Fibroblast of skin of right biceps (primary cell): ENCODE measurements around the gene TMEM240.
"Not testable (repeated sequence)": the region's sequence is repeated elsewhere in the genome, so short reads cannot be mapped to it uniquely, and the experiment has no call there.

Source experiments
- DNase-seq: peaks from one replicate; pipeline ENCODE4 v3.0.0-alpha.2; 2013

The TMEM240 gene

GRCh38 chr1:1523226-1523625 lies 17.2 kb downstream of the TMEM240 start:
- not testable (repeated sequence) for DNase-seq

- DNase-seq = not testable (repeated sequence)
Observed at GRCh38 chr1:1522536-1522935, 17.9 kb downstream of the TMEM240 start.

DNA sequence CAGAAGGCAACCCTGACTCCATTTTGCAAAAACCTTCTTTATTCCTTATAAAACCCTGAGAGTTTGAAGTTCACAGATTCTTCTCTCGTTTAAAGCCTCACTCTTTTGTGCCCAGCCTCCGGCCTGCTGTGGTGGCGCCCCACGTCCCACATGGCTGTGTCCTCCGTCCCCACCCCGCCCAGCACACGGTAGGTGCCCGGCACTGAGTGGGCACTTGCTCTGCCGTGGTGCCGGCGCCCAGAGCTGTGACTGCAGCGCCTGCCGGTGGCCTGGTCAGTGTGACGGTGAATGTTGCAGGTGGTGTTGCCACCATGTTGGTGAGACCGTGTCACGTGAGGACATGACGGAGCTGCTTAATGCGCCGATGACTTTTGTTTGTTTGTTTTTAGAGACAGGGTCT lies 19.1 kb downstream of the TMEM240 start:
- DNase-seq = no peak

DNA sequence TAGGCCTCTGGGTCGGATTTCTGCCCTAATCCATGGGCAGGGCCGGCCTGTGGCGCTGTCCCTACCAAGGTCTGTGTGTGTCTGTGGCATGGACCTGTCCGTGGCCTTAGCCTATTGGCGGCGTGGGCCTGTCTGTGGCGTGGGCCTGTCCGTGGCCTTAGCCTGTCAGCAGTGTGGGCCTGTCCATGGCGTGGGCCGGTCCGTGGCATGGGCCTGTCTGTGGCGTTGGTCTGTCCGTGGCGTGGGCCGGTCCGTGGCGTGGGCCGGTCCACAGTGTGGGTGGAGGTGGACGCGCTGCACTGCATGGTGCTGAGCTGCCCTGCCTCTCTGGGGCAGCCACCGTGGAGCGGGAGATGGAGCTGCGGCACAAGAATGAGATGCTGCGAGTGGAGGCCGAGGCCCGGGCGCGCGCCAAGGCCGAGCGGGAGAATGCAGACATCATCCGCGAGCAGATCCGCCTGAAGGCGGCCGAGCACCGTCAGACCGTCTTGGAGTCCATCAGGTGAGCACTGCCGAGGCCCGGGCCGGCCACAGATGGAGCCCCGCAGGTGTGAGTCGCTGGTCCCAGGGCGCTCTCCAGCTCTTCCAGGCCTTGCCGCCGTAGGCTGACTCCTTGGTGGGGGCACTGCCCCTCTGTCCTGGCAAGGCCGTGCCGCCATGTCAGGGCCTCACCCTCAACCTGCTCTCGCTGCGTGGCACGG lies 20.5 kb downstream of the TMEM240 start:
- not testable (repeated sequence) for DNase-seq

DNA sequence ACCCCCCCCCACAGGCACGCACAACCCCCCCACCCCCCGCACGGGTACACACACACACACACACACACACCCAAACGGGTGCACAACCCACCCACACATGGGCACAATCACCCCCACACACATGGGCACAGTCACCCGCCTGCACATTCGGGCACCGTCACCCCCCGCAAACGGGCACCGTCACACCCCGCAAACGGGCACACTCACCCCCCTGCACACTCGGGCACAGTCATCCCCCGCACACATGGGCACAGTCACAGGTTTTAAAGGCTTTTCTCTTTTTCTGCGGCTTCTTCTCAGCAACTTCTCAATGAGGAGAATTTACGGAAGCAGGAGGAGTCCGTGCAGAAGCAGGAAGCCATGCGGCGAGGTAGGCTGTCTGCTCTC lies 21.8 kb downstream of the TMEM240 start:
- DNase-seq = not testable (repeated sequence)

GRCh38 chr1:1517973-1518620 lies 22.3 kb downstream of the TMEM240 start:
- DNase-seq = no peak

DNA sequence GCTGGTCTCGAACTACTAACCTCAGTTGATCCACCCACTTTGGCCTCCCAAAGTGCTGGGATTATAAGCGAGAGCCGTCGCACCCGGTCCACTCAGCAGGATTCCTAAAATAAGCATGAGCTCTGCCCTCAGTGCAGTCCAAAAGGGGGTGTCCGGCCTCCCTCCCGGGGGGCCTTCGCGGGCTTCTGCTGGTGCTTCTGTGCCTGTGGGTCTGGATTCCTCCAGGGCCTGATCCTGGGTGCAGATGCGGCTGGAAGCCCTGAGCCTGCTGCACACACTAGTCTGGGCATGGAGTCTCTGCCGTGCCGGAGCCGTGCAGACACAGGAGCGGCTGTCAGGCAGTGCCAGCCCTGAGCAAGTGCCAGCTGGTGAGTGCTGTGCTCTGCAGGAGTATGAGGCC lies 23.5 kb downstream of the TMEM240 start:
- DNase-seq = not testable (repeated sequence)

DNA sequence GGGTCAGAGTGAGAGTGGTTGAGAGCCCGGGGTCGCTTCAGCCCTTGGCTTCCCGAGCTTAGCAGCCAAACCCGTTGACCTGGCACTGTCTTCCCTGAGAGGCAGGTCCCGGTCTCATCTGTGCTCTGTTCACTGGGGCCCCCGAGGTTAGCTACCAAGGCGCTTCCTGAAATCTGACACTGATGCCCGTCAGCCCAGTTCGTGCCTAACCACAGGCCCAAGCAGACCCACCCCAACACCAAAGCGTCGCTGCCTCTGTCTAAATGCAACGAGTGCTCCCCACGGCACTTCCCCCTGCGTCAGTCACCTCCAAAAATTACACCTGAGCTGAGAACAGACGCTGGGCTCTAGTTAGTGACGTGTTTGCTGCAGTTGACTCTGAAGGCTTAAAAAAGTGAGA lies 26.0 kb downstream of the TMEM240 start:
- not testable (repeated sequence) for DNase-seq

DNA sequence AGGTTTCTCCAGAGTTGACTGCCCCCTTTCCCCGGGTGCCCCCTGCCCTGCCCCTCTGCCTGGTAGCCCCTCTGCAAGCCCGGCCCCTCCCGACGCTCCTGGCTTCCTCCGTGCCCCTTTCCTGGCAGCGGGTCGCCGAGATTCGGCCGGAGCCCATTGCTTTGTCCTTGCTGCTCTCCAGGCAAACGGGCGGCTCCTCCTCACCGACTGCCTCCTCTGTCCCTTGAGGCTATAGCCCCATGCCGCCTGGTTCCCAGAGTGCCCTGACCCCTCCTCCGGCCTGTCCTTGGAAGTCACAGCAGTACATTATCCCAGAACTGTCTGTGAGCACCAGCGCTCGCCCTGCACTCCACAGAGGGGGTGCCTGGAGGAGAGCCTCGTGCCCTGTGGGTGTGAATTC lies 26.7 kb downstream of the TMEM240 start:
- not testable (repeated sequence) for DNase-seq

- DNase-seq = not testable (repeated sequence)
Observed at GRCh38 chr1:1512425-1512824, 28.0 kb downstream of the TMEM240 start.

GRCh38 chr1:1511533-1512285 lies 28.7 kb downstream of the TMEM240 start, which contains the start of gene ATAD3A:
Gene ATAD3A (plus strand): TSS chr1:1512162. CDS start chr1:1512269, 107 bp downstream.
- peak; percentile 98 for DNase-seq

DNA sequence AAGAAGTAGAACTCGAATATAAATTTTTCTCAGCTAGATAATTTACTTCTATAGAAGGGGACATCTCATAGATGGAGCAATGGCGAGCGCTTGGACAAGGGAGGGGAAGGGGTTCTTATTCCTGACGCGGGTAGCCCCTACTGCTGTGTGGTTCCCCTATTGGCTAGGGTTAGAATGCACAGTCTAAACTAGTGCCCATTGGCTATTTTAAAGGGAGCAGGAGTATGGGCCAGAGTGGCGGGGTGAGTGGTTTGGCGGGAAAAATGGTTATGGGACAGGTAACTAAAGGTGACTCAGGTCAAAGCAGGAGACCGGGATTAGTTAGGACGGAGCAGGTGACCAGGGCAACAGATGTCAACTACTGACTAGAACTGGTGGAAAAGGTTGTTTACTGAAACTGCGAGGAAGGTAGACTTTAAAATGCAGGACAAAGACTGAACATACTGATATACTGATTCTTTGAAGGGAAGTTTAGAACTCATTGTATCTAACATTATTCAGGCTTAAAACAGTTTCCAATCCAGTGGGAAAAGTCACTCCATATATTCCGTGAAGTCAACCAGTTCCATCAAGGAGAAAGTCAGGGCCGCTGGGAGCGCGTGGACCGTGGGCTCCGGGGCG lies 29.4 kb downstream of the TMEM240 start:
- peak; percentile 35 for DNase-seq

GRCh38 chr1:1509465-1509850 lies 31.0 kb downstream of the TMEM240 start:
- not testable (repeated sequence) for DNase-seq

GRCh38 chr1:1508775-1509464 lies 31.5 kb downstream of the TMEM240 start:
- not testable (repeated sequence) for DNase-seq

GRCh38 chr1:1507305-1507704 lies 33.1 kb downstream of the TMEM240 start:
- no peak for DNase-seq

DNA sequence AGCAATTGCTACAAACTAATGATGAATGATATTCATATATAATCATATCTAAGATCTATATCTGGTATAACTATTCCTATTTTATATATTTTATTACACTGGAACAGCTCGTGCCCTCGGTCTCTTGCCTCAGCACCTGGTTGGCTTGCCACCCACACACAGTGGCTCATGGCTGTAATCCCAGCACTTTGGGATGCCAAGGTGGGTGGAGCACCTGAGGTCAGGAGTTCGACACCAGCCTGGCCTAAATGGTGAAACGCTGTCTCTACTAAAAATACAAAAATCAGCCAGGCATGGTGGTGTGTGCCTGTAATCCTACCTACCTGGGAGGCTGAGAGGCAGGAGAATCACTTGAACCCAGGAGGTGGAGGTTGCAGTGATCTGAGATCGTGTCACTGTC lies 34.6 kb downstream of the TMEM240 start:
- DNase-seq = not testable (repeated sequence)

- DNase-seq = not testable (repeated sequence)
Observed at GRCh38 chr1:1505366-1505798, 35.0 kb downstream of the TMEM240 start.

DNA sequence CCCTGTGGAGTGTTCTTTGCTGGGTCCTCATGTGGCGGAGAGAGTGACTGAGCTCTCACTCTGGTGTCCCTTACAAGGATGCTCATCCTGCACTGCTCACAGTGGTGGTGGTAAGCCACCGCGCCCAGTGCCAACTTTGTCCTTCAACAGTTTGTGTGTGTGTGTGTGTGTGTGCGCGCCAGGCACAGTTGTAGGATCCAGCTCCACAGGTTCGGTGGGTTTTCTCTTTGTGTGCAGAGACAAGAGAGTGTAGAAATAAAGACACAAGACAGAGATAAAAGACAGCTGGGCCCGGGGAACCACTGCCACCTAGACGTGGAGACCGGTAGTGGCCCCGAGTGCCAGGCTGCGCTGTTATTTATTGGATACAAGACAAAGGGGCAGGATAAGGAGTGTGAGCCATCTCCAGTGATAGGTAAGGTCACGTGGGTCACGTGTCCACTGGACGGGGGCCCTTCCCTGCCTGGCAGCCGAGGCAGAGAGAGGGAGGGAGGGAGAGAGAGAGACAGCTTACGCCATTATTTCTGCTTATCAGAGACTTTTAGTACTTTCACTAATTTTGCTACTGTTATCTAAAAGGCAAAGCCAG lies 35.6 kb downstream of the TMEM240 start:
- peak; percentile 55 for DNase-seq

- not testable (repeated sequence) for DNase-seq
Observed at GRCh38 chr1:1495461-1495975, 44.9 kb downstream of the TMEM240 start.

GRCh38 chr1:1494311-1494710 lies 46.1 kb downstream of the TMEM240 start:
- DNase-seq = not testable (repeated sequence)

DNA sequence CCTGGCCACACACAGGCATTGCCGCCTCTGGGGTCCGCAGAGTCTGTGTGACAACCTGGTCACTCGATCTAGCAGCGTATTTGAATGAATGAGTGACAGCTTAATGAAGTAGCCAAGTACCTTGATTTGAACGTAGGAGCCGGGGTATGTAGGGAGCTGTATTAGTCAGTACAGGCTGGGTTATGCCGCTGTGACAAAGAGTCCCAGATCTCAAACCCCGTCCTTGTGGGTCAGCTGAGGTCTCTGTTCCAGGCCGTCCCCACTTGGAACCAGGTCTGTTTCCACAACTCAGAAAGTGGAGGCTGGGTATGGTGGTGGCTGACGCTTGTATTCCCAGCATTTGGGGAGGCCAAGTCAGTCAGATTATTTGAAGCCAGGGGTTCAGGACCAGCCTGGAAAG lies 48.8 kb downstream of the TMEM240 start:
- no peak for DNase-seq
